Activated naive CD8-positive, alpha-beta T cell treated with anti-CD3 and anti-CD28 coated beads for 36 hours (primary cell): ENCODE measurements around the gene MARK3. TPM values are rescaled to one million over a fixed set of nuclear protein-coding genes. Genes with fewer than 3 reads are reported as not detected.

Experiments used
- DNase-seq: peaks from one replicate; pipeline ENCODE4 v3.0.0; 2021
- H3K27ac Mint-ChIP-seq: one replicate; pipeline ENCODE4 v1.8.0; 2022; ENCODE audit warnings: mild to moderate bottlenecking, moderate library complexity, mixed read lengths
- H3K27me3 Mint-ChIP-seq: one replicate; pipeline ENCODE4 v1.8.0; 2022; ENCODE audit warnings: mild to moderate bottlenecking, mixed read lengths
- H3K36me3 Mint-ChIP-seq: one replicate; pipeline ENCODE4 v1.8.0; 2021; ENCODE audit warnings: mild to moderate bottlenecking, mixed read lengths
- H3K4me1 Mint-ChIP-seq: one replicate; pipeline ENCODE4 v1.8.0; 2021; ENCODE audit warnings: mixed read lengths
- H3K4me3 Mint-ChIP-seq: one replicate; pipeline ENCODE4 v1.8.0; 2022; ENCODE audit warnings: mild to moderate bottlenecking, moderate library complexity, mixed read lengths
- H3K9me3 Mint-ChIP-seq: one replicate; pipeline ENCODE4 v1.8.0; 2022; ENCODE audit warnings: mixed read lengths
- total RNA-seq, 2 experiments: library from RNA; stranded (reverse); gene quantifications; one replicate each; pipeline ENCODE4 v1.2.3, GENCODE V29; 2021

The MARK3 gene
- total RNA-seq, 2 experiments from 2014 or later, result 71.0 to 74.3 TPM

- Mint-ChIP-seq H3K9me3 (no peaks in the 10 kb centered on the region), H3K4me1 (no peaks in the 10 kb centered on the region), H3K36me3 (peaks cover 4% of the 10 kb centered on the region), H3K27ac (no peak overlapping the region), H3K27me3 (no peaks in the 10 kb centered on the region), H3K4me3 (no peak overlapping the region)
- DNase-seq, result no peak
Observed at GRCh38 chr14:103512701-103513611, 127.7 kb downstream of the MARK3 start.

DNA sequence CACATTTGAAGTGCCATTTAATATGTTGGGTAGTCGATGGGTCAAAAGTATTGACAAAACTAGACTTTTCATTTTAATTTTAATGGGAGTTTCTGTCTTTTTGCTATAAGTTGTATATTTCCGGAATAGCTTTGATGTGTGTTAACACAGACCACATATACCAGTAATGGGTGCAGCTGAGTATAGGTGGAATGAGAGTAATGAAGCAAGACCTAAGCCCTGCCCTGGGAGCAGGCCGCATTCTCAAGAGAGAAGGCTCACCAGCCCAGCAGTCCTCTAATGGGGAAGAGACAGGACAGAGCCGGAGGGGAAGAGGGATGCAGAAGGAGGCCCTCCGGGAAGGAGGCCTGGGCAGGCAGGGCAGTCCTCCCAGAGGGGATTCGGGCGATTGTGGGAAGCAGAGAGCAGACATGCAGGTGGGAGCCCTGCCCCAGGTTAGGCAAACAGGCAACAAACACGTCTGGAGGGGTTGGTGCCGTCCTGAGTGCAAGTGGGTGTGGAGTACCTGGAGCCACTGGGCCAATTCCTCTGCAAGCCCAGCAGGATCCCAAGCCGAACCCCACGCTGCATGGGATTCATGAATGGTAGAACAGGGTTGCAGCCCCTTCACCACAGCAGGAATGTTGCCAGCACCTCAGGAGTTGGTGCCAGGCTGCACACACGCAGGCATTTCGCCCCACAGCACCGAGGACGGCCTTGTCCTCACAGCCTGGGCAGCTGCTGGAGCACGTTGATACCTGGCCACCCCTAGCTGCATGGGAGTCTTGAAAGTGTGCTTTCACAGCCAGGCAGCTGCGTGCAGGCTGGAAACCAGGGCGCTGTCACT lies 129.6 kb downstream of the MARK3 start:
- Mint-ChIP-seq H3K36me3 (peaks cover 4% of the 10 kb centered on the region), H3K9me3 (no peaks in the 10 kb centered on the region), H3K4me1 (peaks cover 9% of the 10 kb centered on the region), H3K27me3 (no peaks in the 10 kb centered on the region), H3K27ac (no peak overlapping the region), H3K4me3 (no peak overlapping the region)
- no peak for DNase-seq

- no peaks in the 10 kb centered on the region for H3K9me3 Mint-ChIP-seq
- no peak for DNase-seq
- H3K4me3 Mint-ChIP-seq, result no peak overlapping the region
- H3K36me3 Mint-ChIP-seq, result no peaks in the 10 kb centered on the region
- peaks cover 11% of the 10 kb centered on the region for H3K4me1 Mint-ChIP-seq
- no peak overlapping the region for H3K27ac Mint-ChIP-seq
- H3K27me3 Mint-ChIP-seq, result no peaks in the 10 kb centered on the region
Observed at GRCh38 chr14:103516426-103517173, 131.4 kb downstream of the MARK3 start.

DNA sequence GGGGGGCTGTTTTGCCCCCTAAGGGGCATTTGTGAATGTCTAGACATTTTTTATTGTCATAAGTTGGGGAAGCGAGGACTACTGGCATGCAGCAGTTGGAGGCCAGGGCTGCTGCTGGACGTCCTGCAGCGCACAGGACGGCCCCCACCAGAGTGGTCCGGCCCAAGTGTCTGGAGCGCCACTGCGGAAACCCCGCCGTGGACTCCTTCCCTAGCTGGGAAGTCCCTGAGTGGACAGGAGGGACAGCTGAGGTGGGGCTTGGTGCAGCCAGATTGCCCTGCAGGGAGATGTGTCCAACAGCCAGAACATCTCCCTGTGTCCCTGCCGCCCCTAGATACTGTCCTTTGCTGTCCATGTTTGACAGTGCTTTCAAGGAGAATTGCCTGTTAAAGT lies 132.0 kb downstream of the MARK3 start:
- H3K4me1 Mint-ChIP-seq, result peaks cover 11% of the 10 kb centered on the region
- no peak overlapping the region for H3K27ac Mint-ChIP-seq
- no peaks in the 10 kb centered on the region for H3K9me3 Mint-ChIP-seq
- no peaks in the 10 kb centered on the region for H3K36me3 Mint-ChIP-seq
- no peaks in the 10 kb centered on the region for H3K27me3 Mint-ChIP-seq
- H3K4me3 Mint-ChIP-seq, result no peak overlapping the region
- no peak for DNase-seq

DNA sequence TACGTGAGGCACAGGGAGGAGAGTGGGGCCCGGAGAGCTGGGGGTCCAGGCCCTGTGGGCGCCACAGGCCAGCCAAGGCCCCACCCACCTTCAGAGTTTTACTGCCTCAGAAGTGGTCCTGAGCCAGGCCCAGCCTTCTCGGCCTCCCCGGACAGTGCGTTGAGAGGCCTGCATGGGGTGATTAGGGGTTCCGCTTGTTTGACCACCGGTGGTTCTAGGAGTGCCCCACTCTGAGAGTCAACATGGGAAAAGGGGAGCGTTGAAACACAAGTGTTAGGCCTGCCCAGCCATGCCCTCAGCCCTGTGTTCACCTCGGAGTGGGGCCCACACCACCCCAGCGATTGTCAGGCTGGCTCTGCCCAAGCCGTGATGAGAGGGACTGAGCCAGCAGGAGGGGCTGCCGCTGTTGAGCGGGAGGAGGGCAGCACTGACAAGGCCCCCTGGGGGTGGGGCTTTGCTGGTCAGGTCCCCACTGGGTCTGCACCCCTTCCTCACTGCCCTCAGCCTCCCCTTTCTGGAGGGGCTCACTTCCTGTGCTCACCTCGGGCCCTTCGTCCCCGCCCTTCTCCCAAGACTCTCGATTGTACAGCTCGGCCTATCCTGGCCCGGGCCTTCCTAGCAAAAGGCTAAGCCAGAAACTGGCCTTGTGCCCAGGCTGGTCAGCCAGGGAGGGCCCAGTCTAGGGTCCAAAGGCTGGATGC lies 132.7 kb downstream of the MARK3 start:
- Mint-ChIP-seq H3K27ac (no peak overlapping the region), H3K4me3 (no peak overlapping the region), H3K9me3 (no peaks in the 10 kb centered on the region), H3K4me1 (peaks cover 11% of the 10 kb centered on the region), H3K27me3 (no peaks in the 10 kb centered on the region), H3K36me3 (no peaks in the 10 kb centered on the region)
- no peak for DNase-seq

DNA sequence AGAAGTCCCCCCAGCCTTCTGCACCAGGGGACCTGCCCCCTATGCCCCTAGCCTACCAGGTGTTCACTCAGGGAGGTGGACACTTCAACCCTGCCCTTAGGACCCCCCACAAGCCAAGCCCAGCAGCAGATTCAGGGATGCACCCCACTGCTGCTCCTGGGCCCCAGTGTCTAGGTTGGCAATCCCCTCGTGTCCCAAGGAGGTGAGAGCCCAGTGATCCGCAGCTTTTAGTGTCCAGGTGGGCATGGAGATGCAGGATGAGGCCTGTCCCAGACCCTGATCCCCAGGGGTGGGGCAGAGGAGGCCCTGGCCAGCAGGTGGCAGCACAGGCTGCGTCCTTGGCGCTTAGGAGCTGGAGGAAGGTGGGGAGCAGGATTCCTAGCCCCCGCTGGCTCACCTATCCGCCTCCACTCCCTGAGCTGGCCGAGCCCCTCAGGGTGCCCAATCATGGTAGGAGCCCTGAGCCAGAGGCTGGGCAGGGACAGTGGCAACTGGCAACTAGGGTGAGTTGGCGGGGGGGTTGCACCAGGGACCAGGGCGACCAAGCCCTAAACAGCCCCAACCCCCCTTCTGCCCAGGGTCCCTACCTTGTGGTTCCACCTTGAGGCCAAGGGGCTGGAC lies 133.3 kb downstream of the MARK3 start:
- no peak overlapping the region for H3K4me3 Mint-ChIP-seq
- DNase-seq, result peak; percentile 62
- no peaks in the 10 kb centered on the region for H3K9me3 Mint-ChIP-seq
- peaks cover 11% of the 10 kb centered on the region for H3K4me1 Mint-ChIP-seq
- H3K27ac Mint-ChIP-seq, result no peak overlapping the region
- no peaks in the 10 kb centered on the region for H3K36me3 Mint-ChIP-seq
- peaks cover 4% of the 10 kb centered on the region for H3K27me3 Mint-ChIP-seq

GRCh38 chr14:103519043-103519836 lies 134.0 kb downstream of the MARK3 start:
- no peaks in the 10 kb centered on the region for H3K36me3 Mint-ChIP-seq
- no peak overlapping the region for H3K4me3 Mint-ChIP-seq
- H3K9me3 Mint-ChIP-seq, result no peaks in the 10 kb centered on the region
- no peak for DNase-seq
- no peak overlapping the region for H3K27ac Mint-ChIP-seq
- peaks cover 11% of the 10 kb centered on the region for H3K4me1 Mint-ChIP-seq
- peaks cover 11% of the 10 kb centered on the region for H3K27me3 Mint-ChIP-seq

- no peaks in the 10 kb centered on the region for H3K9me3 Mint-ChIP-seq
- DNase-seq, result no peak
- H3K27ac Mint-ChIP-seq, result no peak overlapping the region
- H3K4me1 Mint-ChIP-seq, result peaks cover 11% of the 10 kb centered on the region
- no peak overlapping the region for H3K4me3 Mint-ChIP-seq
- peaks cover 13% of the 10 kb centered on the region for H3K27me3 Mint-ChIP-seq
- H3K36me3 Mint-ChIP-seq, result no peaks in the 10 kb centered on the region
Observed at GRCh38 chr14:103519837-103520212, 134.6 kb downstream of the MARK3 start.

- H3K4me1 Mint-ChIP-seq, result peaks cover 11% of the 10 kb centered on the region
- H3K27me3 Mint-ChIP-seq, result peaks cover 13% of the 10 kb centered on the region
- no peak overlapping the region for H3K4me3 Mint-ChIP-seq
- DNase-seq, result no peak
- no peaks in the 10 kb centered on the region for H3K9me3 Mint-ChIP-seq
- H3K36me3 Mint-ChIP-seq, result no peaks in the 10 kb centered on the region
- no peak overlapping the region for H3K27ac Mint-ChIP-seq
Observed at GRCh38 chr14:103520269-103520656, 135.0 kb downstream of the MARK3 start.

DNA sequence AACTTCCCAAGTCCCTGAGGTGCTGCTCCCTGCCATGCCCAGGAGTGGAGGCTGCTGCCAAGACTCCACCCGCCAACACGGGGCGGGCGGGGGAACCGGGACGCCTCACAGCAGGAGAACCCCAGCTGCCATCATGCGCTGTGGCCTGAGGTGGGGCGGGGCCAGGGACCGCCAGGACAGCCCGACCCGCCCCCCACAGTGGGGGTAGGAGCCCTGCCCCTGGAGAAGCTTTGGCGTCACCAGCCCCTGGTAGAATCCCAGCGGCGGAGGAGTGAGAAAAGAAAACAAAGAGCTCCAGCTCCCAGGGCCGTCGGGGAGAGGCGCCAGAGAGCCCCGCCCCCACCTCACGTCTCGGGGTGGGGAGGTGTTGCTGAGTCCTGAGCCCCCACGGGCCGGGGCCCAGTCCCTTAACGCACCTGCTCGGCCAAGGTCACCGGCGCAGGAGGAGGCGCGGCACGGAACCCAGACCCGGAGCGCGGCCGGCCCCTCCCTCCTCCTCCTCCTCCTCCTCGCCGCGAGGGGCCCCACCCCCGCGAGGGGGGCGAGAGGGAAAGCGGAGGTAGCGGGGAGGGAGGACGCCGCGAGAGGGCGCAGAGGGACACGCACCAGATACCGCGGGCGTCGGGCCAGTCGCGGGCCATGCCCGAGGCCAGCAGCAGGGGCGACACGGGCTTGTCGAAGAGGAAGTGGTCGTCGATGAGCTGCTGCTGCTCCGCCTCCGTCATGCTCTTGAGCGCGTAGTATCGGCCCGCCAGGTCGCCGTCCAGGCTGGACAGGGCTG lies 135.6 kb downstream of the MARK3 start:
- H3K4me1 Mint-ChIP-seq, result peaks cover 11% of the 10 kb centered on the region
- H3K9me3 Mint-ChIP-seq, result no peaks in the 10 kb centered on the region
- no peaks in the 10 kb centered on the region for H3K36me3 Mint-ChIP-seq
- peak; percentile 64 for DNase-seq
- peaks cover 13% of the 10 kb centered on the region for H3K27me3 Mint-ChIP-seq
- H3K27ac Mint-ChIP-seq, result no peak overlapping the region
- H3K4me3 Mint-ChIP-seq, result peak overlapping the region; percentile 45

GRCh38 chr14:103521438-103521950 lies 136.3 kb downstream of the MARK3 start:
- Mint-ChIP-seq H3K27me3 (peaks cover 13% of the 10 kb centered on the region), H3K4me1 (peaks cover 11% of the 10 kb centered on the region)

DNA sequence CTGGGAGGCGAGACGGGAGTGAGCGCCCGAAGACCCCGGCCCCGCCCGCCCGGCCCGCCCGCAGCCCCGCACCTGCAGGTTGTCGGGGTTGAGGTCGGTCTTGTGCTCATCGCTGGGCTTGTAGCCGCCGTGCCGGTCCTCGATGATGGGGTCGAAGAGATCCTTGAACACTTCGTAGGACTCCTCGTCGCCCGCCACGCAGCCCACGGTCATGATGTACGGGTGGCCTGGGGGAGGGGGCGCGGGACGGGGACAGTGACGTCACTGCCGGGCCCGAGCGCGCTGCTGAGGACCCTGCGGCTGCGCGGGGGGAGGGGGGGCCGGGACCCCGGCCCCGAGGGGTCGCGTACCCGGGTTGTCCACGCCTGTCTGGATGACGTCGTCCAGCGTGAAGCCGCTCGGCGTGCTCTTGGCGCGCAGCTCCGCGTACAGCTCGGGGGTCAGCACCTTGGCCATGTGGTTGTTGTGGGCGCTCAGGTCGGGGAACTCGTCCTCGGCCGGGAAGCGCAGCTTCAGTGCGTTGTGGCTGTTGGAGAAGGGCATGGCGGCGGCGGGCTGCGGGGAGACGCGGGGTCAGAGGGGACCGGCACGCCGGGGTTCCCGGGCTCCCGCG lies 136.8 kb downstream of the MARK3 start:
- H3K27me3 Mint-ChIP-seq, result peaks cover 13% of the 10 kb centered on the region
- peaks cover 12% of the 10 kb centered on the region for H3K4me1 Mint-ChIP-seq
- no peak overlapping the region for H3K27ac Mint-ChIP-seq
- DNase-seq, result no peak
- no peaks in the 10 kb centered on the region for H3K36me3 Mint-ChIP-seq
- no peaks in the 10 kb centered on the region for H3K9me3 Mint-ChIP-seq
- peak overlapping the region; percentile 34 for H3K4me3 Mint-ChIP-seq

More at GRCh38 chr14:103521438-103521950, 136.3 kb downstream of the MARK3 start:
- H3K9me3 Mint-ChIP-seq, result no peaks in the 10 kb centered on the region
- H3K27ac Mint-ChIP-seq, result no peak overlapping the region
- no peak for DNase-seq
- H3K36me3 Mint-ChIP-seq, result no peaks in the 10 kb centered on the region
- no peak overlapping the region for H3K4me3 Mint-ChIP-seq
